Measurements from ENCODE around the gene PCNX1.
"Not testable (repeated sequence)": the region's sequence is repeated elsewhere in the genome, so short reads cannot be mapped to it uniquely, and the experiment has no call there.

PCNX1 gene

GRCh38 chr14:71094722-71095121 is 187.5 kb downstream of the PCNX1 start:
- DNase-seq = no peak

GRCh38 chr14:71096947-71097346 is 189.7 kb downstream of the PCNX1 start:
- no peak for DNase-seq

GRCh38 chr14:71103662-71104484 is 196.6 kb downstream of the PCNX1 start:
- DNase-seq = peak; percentile 75

GRCh38 chr14:71105177-71105576 is 197.9 kb downstream of the PCNX1 start:
- no peak for DNase-seq

- DNase-seq = no peak
Observed at GRCh38 chr14:71107921-71108320, 200.7 kb downstream of the PCNX1 start.

GRCh38 chr14:71108398-71109119 is 201.3 kb downstream of the PCNX1 start:
- no peak for DNase-seq

- DNase-seq = no peak
Observed at GRCh38 chr14:71113376-71113775, 206.1 kb downstream of the PCNX1 start.

GRCh38 chr14:71114565-71114964 is 207.3 kb downstream of the PCNX1 start:
- no peak for DNase-seq

- DNase-seq = no peak
Observed at GRCh38 chr14:71115306-71115705, 208.0 kb downstream of the PCNX1 start.

- DNase-seq = no peak
Observed at GRCh38 chr14:71115821-71116567, 208.7 kb downstream of the PCNX1 start.

GRCh38 chr14:71116568-71117122 is 209.4 kb downstream of the PCNX1 start:
- no peak for DNase-seq

GRCh38 chr14:71117839-71118743 is 210.8 kb downstream of the PCNX1 start:
- no peak for DNase-seq

GRCh38 chr14:71119075-71119474 is 211.8 kb downstream of the PCNX1 start:
- no peak for DNase-seq

- no peak for DNase-seq
Observed at GRCh38 chr14:71119832-71120231, 212.6 kb downstream of the PCNX1 start.

GRCh38 chr14:71121001-71121400 is 213.7 kb downstream of the PCNX1 start:
- no peak for DNase-seq

GRCh38 chr14:71121711-71122110 is 214.5 kb downstream of the PCNX1 start:
- no peak for DNase-seq

GRCh38 chr14:71122866-71123565 is 215.8 kb downstream of the PCNX1 start:
- no peak for DNase-seq

GRCh38 chr14:71123579-71124135 is 216.4 kb downstream of the PCNX1 start:
- no peak for DNase-seq

- DNase-seq = not testable (repeated sequence)
Observed at GRCh38 chr14:71129716-71130490, 222.6 kb downstream of the PCNX1 start.

GRCh38 chr14:71130491-71131179 is 223.4 kb downstream of the PCNX1 start:
- no peak for DNase-seq
